ENCODE results near the gene SCAMP5.

GRCh38 chr15:74978077-74978476, 17.3 kb upstream of the SCAMP5 start:
- TF ChIP-seq FOXA1 (IDR thresholded peaks at IDR 0.05) (no peak), FOXA1 (CRISPR knock-in tag; IDR thresholded peaks at IDR 0.05) (no peak), NFE2 (CRISPR knock-in tag; IDR thresholded peaks at IDR 0.05) (no peak), RAD21 (CRISPR knock-in tag; IDR thresholded peaks at IDR 0.05) (no peak), MTF1 (CRISPR knock-in tag; IDR thresholded peaks at IDR 0.05) (no peak), CEBPB (IDR thresholded peaks at IDR 0.05; ENCODE audit: borderline replicate concordance, low read depth, low read length) (no peak), ATF7 (IDR thresholded peaks at IDR 0.05) (no peak), ATF7 (CRISPR knock-in tag; IDR thresholded peaks at IDR 0.05) (no peak), ZNF274 (CRISPR knock-in tag; IDR thresholded peaks at IDR 0.05) (no peak), CHD2 (IDR thresholded peaks at IDR 0.05; ENCODE audit: low read depth, low read length) (no peak), IRF2 (CRISPR knock-in tag; IDR thresholded peaks at IDR 0.05) (no peak)
- TF ChIP-seq, protein P1, sequence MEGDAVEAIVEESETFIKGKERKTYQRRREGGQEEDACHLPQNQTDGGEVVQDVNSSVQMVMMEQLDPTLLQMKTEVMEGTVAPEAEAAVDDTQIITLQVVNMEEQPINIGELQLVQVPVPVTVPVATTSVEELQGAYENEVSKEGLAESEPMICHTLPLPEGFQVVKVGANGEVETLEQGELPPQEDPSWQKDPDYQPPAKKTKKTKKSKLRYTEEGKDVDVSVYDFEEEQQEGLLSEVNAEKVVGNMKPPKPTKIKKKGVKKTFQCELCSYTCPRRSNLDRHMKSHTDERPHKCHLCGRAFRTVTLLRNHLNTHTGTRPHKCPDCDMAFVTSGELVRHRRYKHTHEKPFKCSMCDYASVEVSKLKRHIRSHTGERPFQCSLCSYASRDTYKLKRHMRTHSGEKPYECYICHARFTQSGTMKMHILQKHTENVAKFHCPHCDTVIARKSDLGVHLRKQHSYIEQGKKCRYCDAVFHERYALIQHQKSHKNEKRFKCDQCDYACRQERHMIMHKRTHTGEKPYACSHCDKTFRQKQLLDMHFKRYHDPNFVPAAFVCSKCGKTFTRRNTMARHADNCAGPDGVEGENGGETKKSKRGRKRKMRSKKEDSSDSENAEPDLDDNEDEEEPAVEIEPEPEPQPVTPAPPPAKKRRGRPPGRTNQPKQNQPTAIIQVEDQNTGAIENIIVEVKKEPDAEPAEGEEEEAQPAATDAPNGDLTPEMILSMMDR (CRISPR knock-in tag; IDR thresholded peaks at IDR 0.05), result no peak

Data from HepG2 (cell line).